HG03565 (cell line): ENCODE measurements around the gene L2HGDH.

Experiments
- ATAC-seq: cut with Tn5 transposase; IDR thresholded peaks from one replicate; pipeline ENCODE4 v1.9.1; 2021; ENCODE audit warnings: mild to moderate bottlenecking, moderate library complexity; ENCODE audit not compliant: unreplicated experiment

L2HGDH gene

GRCh38 chr14:50299585-50299984 is 12.4 kb downstream of the L2HGDH start:
- ATAC-seq = no peak

- no peak for ATAC-seq
Measured at GRCh38 chr14:50290306-50290705, 21.7 kb downstream of the L2HGDH start.

GRCh38 chr14:50288146-50288545 is 23.9 kb downstream of the L2HGDH start:
- ATAC-seq = no peak

- no peak for ATAC-seq
Measured at GRCh38 chr14:50285861-50286260, 26.2 kb downstream of the L2HGDH start.

GRCh38 chr14:50272498-50272897 is 39.5 kb downstream of the L2HGDH start:
- ATAC-seq = no peak

- ATAC-seq = no peak
Measured at GRCh38 chr14:50270932-50271331, 41.1 kb downstream of the L2HGDH start.

GRCh38 chr14:50265029-50265428 is 47.0 kb downstream of the L2HGDH start:
- ATAC-seq = no peak

- no peak for ATAC-seq
Measured at GRCh38 chr14:50263321-50263720, 48.7 kb downstream of the L2HGDH start.

GRCh38 chr14:50262865-50263264 is 49.2 kb downstream of the L2HGDH start:
- ATAC-seq = no peak

GRCh38 chr14:50260511-50260910 is 51.5 kb downstream of the L2HGDH start:
- ATAC-seq = no peak

GRCh38 chr14:50260072-50260471 is 52.0 kb downstream of the L2HGDH start:
- no peak for ATAC-seq

GRCh38 chr14:50257732-50258131 is 54.3 kb downstream of the L2HGDH start:
- ATAC-seq = no peak

- ATAC-seq = no peak
Measured at GRCh38 chr14:50254248-50254647, 57.8 kb downstream of the L2HGDH start.

- no peak for ATAC-seq
Measured at GRCh38 chr14:50249136-50249775, 62.8 kb downstream of the L2HGDH start.

GRCh38 chr14:50247245-50247644 is 64.8 kb downstream of the L2HGDH start:
- ATAC-seq = no peak

- no peak for ATAC-seq
Measured at GRCh38 chr14:50242566-50243310, 69.3 kb downstream of the L2HGDH start.

GRCh38 chr14:50242096-50242495 is 69.9 kb downstream of the L2HGDH start:
- ATAC-seq = no peak

- no peak for ATAC-seq
Measured at GRCh38 chr14:50237427-50237826, 74.6 kb downstream of the L2HGDH start.

- ATAC-seq = no peak
Measured at GRCh38 chr14:50233951-50234250, 78.1 kb downstream of the L2HGDH start.

- no peak for ATAC-seq
Measured at GRCh38 chr14:50233166-50233950, 78.7 kb downstream of the L2HGDH start.

- no peak for ATAC-seq
Measured at GRCh38 chr14:50232276-50232642, 79.8 kb downstream of the L2HGDH start.
